Mesendoderm (in vitro differentiated cells): Measurements from ENCODE around the gene TMEM128.
"Not testable (repeated sequence)": the region's sequence is repeated elsewhere in the genome, so short reads cannot be mapped to it uniquely, and the experiment has no call there.

Experiments used
- DNase-seq: peaks from one replicate; pipeline ENCODE4 v3.0.0; 2013
- H2AK5ac ChIP-seq: 2 replicates; pipeline ENCODE4 v1.6.1; 2013; ENCODE audit warnings: low read length, inconsistent platforms
- H2BK120ac ChIP-seq: 2 replicates; pipeline ENCODE4 v1.6.1; 2013; ENCODE audit warnings: low read depth, mild to moderate bottlenecking, low read length, moderate library complexity, mixed read lengths
- H2BK15ac ChIP-seq: replicated peaks from 2 replicates; pipeline ENCODE4 v1.6.1; 2013; ENCODE audit warnings: low read depth, mild to moderate bottlenecking, moderate library complexity
- H2BK5ac ChIP-seq: 2 replicates; pipeline ENCODE4 v1.6.1; 2013; ENCODE audit warnings: low read length, inconsistent platforms
- H3K18ac ChIP-seq: 2 replicates; pipeline ENCODE4 v1.6.1; 2013; ENCODE audit warnings: mild to moderate bottlenecking, low read length, mixed read lengths
- H3K23ac ChIP-seq: one replicate; pipeline ENCODE4 v1.6.1; 2013; ENCODE audit warnings: low read length
- H3K27ac ChIP-seq: 2 replicates; pipeline ENCODE4 v1.5.1; 2013; ENCODE audit warnings: low read depth, mild to moderate bottlenecking, inconsistent platforms, low read length, moderate library complexity
- H3K27me3 ChIP-seq: 2 replicates; pipeline ENCODE4 v1.6.1; 2013; ENCODE audit warnings: low read length, control low read depth, mild to moderate bottlenecking, inconsistent platforms; ENCODE audit not compliant: insufficient read depth, poor library complexity
- H3K36me3 ChIP-seq: 2 replicates; pipeline ENCODE4 v1.6.1; 2013; ENCODE audit warnings: low read length, inconsistent platforms; ENCODE audit not compliant: control insufficient read depth, insufficient read depth
- H3K4ac ChIP-seq: one replicate; pipeline ENCODE4 v1.6.1; 2013; ENCODE audit warnings: low read depth, mild to moderate bottlenecking, low read length, moderate library complexity
- H3K4me1 ChIP-seq: 2 replicates; pipeline ENCODE4 v1.6.1; 2013; ENCODE audit warnings: low read depth, low read length, inconsistent platforms; ENCODE audit not compliant: control insufficient read depth
- H3K4me2 ChIP-seq: 2 replicates; pipeline ENCODE4 v1.6.1; 2013; ENCODE audit warnings: low read length
- H3K4me3 ChIP-seq: 2 replicates; pipeline ENCODE4 v1.5.1; 2013; ENCODE audit warnings: mild to moderate bottlenecking, low read length
- H3K56ac ChIP-seq: one replicate; pipeline ENCODE4 v1.6.1; 2013; ENCODE audit warnings: low read length
- H3K79me1 ChIP-seq: 2 replicates; pipeline ENCODE4 v1.6.1; 2013; ENCODE audit warnings: low read length, inconsistent platforms
- H3K79me2 ChIP-seq: 2 replicates; pipeline ENCODE4 v1.6.1; 2013; ENCODE audit warnings: mild to moderate bottlenecking, low read length; ENCODE audit not compliant: control insufficient read depth, insufficient read depth
- H3K9ac ChIP-seq: 2 replicates; pipeline ENCODE4 v1.6.1; 2013; ENCODE audit warnings: low read length, inconsistent platforms
- H4K5ac ChIP-seq: one replicate; pipeline ENCODE4 v1.6.1; 2013; ENCODE audit warnings: low read length
- H4K8ac ChIP-seq: one replicate; pipeline ENCODE4 v1.6.1; 2013; ENCODE audit warnings: low read depth, mild to moderate bottlenecking, control low read depth, low read length, moderate library complexity
- WGBS: extraction: QIAGEN DNeasy Blood & Tissue Kit; methylation state at CpG from one replicate; pipeline ENCODE4 v1.1.7; 2013; ENCODE audit warnings: low lambda C conversion rate, missing lambda C conversion rate; ENCODE audit not compliant: insufficient coverage; ENCODE audit errors: extremely low coverage; 5-methylcytosine and 5-hydroxymethylcytosine counted together

TMEM128 gene

GRCh38 chr4:4249866-4250265, 1.8 kb upstream of the TMEM128 start:
- Histone ChIP-seq H2BK120ac (no peak overlapping the region), H3K4me2 (no peak overlapping the region), H3K4me1 (peaks cover 5% of the 10 kb centered on the region), H3K79me1 (peaks cover 3% of the 10 kb centered on the region), H3K79me2 (no peaks in the 10 kb centered on the region), H3K4me3 (no peak overlapping the region), H3K36me3 (peaks cover 3% of the 10 kb centered on the region), H4K5ac (no peak overlapping the region), H4K8ac (no peak overlapping the region), H3K18ac (no peak overlapping the region), H3K27me3 (no peaks in the 10 kb centered on the region), H3K4ac (no peak overlapping the region), H2BK15ac (no peak overlapping the region), H2BK5ac (no peak overlapping the region), H3K56ac (no peak overlapping the region), H3K27ac (no peak overlapping the region), H3K23ac (no peak overlapping the region), H3K9ac (no peak overlapping the region), H2AK5ac (no peak overlapping the region)
- DNase-seq: no peak
- WGBS: no CpG with 5 or more reads among the region's 8 CpGs

- H3K18ac ChIP-seq, H3K4me2 ChIP-seq, H3K36me3 ChIP-seq, H3K56ac ChIP-seq, H2AK5ac ChIP-seq, H3K27ac ChIP-seq, H3K4me3 ChIP-seq, H3K27me3 ChIP-seq, H4K8ac ChIP-seq, H2BK5ac ChIP-seq, DNase-seq, H3K79me2 ChIP-seq, H4K5ac ChIP-seq, H3K9ac ChIP-seq, H2BK15ac ChIP-seq, H3K23ac ChIP-seq, H3K79me1 ChIP-seq, H3K4me1 ChIP-seq, H3K4ac ChIP-seq, H2BK120ac ChIP-seq: not testable (repeated sequence)
- WGBS: no CpG with 5 or more reads among the region's 15 CpGs
Observed at GRCh38 chr4:4249342-4249741, 1.3 kb upstream of the TMEM128 start.

DNA sequence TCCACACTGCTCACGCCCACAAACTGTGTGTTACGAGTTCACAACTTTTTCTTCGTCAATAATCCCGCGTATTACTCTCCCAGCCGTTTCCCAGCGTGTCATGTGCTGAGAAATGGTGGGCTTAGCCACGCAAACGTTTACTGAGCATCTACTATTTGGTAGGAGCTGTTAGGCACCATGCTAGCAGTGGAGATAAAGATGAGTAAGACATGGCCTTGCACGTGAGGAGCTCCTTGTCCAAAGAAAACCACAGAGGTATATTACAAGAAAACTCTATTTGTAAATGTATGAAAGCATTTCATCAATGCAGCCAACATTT, 821 bp upstream of the TMEM128 start:
- H3K4me1 ChIP-seq: peaks cover 5% of the 10 kb centered on the region
- DNase-seq: no peak
- no peak overlapping the region for H2BK15ac ChIP-seq
- peak overlapping the region; percentile 97 for H3K9ac ChIP-seq
- H3K4ac ChIP-seq: peak overlapping the region; percentile 20
- H3K4me3 ChIP-seq: peak overlapping the region; percentile 97
- H3K4me2 ChIP-seq: peak overlapping the region; percentile 20
- no peaks in the 10 kb centered on the region for H3K79me2 ChIP-seq
- peak overlapping the region; percentile 98 for H3K56ac ChIP-seq
- no peak overlapping the region for H3K18ac ChIP-seq
- H2BK5ac ChIP-seq: no peak overlapping the region
- no peak overlapping the region for H3K23ac ChIP-seq
- peaks cover 3% of the 10 kb centered on the region for H3K36me3 ChIP-seq
- no peak overlapping the region for H3K27ac ChIP-seq
- H4K5ac ChIP-seq: peak overlapping the region; percentile 85
- peak overlapping the region; percentile 91 for H4K8ac ChIP-seq
- no peak overlapping the region for H2AK5ac ChIP-seq
- H3K79me1 ChIP-seq: peaks cover 3% of the 10 kb centered on the region
- no CpG with 5 or more reads among the region's 10 CpGs for WGBS
- no peak overlapping the region for H2BK120ac ChIP-seq
- H3K27me3 ChIP-seq: no peaks in the 10 kb centered on the region

GRCh38 chr4:4247696-4248028, 361 bp downstream of the TMEM128 start:
- H3K4me2 ChIP-seq: peak overlapping the region; percentile 90
- H3K79me1 ChIP-seq: peaks cover 3% of the 10 kb centered on the region
- peak overlapping the region; percentile 56 for H4K8ac ChIP-seq
- H2BK120ac ChIP-seq: no peak overlapping the region
- peaks cover 5% of the 10 kb centered on the region for H3K4me1 ChIP-seq
- peak overlapping the region; percentile 93 for H4K5ac ChIP-seq
- H3K9ac ChIP-seq: peak overlapping the region; percentile 97
- H2AK5ac ChIP-seq: no peak overlapping the region
- H3K27me3 ChIP-seq: no peaks in the 10 kb centered on the region
- no peak overlapping the region for H3K23ac ChIP-seq
- peaks cover 3% of the 10 kb centered on the region for H3K36me3 ChIP-seq
- peak overlapping the region; percentile 97 for H3K4me3 ChIP-seq
- no peak overlapping the region for H2BK15ac ChIP-seq
- no peak for DNase-seq
- H3K27ac ChIP-seq: peak overlapping the region; percentile 92
- no peaks in the 10 kb centered on the region for H3K79me2 ChIP-seq
- no CpG with 5 or more reads among the region's 12 CpGs for WGBS
- H3K18ac ChIP-seq: peak overlapping the region; percentile 70
- no peak overlapping the region for H2BK5ac ChIP-seq
- H3K4ac ChIP-seq: peak overlapping the region; percentile 56
- peak overlapping the region; percentile 98 for H3K56ac ChIP-seq

DNA sequence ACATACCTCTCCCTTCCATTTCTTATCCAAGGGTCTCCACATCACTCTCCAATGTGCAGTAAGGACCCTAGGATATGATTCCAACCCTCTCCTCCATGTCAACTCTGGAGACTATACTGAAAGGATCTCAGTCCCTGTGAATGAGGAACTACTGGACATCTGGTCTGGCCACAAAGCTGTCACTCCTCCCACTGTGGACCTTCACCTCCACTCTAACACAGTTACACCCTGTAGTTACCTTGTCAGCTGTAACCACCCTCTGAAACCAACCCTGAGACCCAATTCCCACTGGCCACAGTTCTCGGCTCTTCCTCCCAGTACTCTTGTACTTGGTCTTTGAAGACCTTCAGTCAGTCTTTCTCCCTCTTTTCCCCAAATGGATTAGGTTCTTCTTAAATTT, 2.9 kb downstream of the TMEM128 start:
- Histone ChIP-seq H4K5ac (no peak overlapping the region), H2BK5ac (no peak overlapping the region), H3K27me3 (no peaks in the 10 kb centered on the region), H2AK5ac (no peak overlapping the region), H3K36me3 (peaks cover 6% of the 10 kb centered on the region), H3K79me1 (peaks cover 3% of the 10 kb centered on the region), H3K56ac (no peak overlapping the region), H3K79me2 (no peaks in the 10 kb centered on the region), H3K4me3 (no peak overlapping the region), H3K4me1 (peaks cover 5% of the 10 kb centered on the region), H3K18ac (no peak overlapping the region), H3K4ac (no peak overlapping the region), H2BK120ac (no peak overlapping the region), H2BK15ac (no peak overlapping the region), H3K27ac (no peak overlapping the region), H4K8ac (no peak overlapping the region), H3K23ac (no peak overlapping the region), H3K4me2 (no peak overlapping the region), H3K9ac (no peak overlapping the region)
- no peak for DNase-seq
- WGBS: no CpG with 5 or more reads among the region's 1 CpG

GRCh38 chr4:4239551-4239950, 8.5 kb downstream of the TMEM128 start:
- H3K79me1 ChIP-seq, H3K27ac ChIP-seq, H2AK5ac ChIP-seq, H3K4me2 ChIP-seq, H2BK5ac ChIP-seq, H3K56ac ChIP-seq, DNase-seq, H3K4me3 ChIP-seq, H3K4ac ChIP-seq, H3K4me1 ChIP-seq, H3K79me2 ChIP-seq, H4K5ac ChIP-seq, H3K18ac ChIP-seq, H4K8ac ChIP-seq, H2BK15ac ChIP-seq, H3K27me3 ChIP-seq, H3K23ac ChIP-seq, H3K36me3 ChIP-seq, H3K9ac ChIP-seq, H2BK120ac ChIP-seq: not testable (repeated sequence)
- no CpG with 5 or more reads among the region's 3 CpGs for WGBS
